Activated CD4-positive, CD25-positive, alpha-beta regulatory T cell (primary cell): Measurements from ENCODE around the gene TRIO.

Source experiments
- DNase-seq, 4 experiments: peaks; one replicate each; lab custom pipeline; 2025; lab: John Stamatoyannopoulos, UW

The TRIO gene

GRCh38 chr5:14438195-14438606 is 295.1 kb downstream of the TRIO start:
- DNase-seq = no peak

GRCh38 chr5:14439087-14439871 is 296.1 kb downstream of the TRIO start:
- no peak for DNase-seq

GRCh38 chr5:14440223-14440581 is 297.1 kb downstream of the TRIO start:
- no peak for DNase-seq

GRCh38 chr5:14440582-14441431 is 297.7 kb downstream of the TRIO start:
- no peak for DNase-seq

- DNase-seq = no peak
These were observed 298.5 kb downstream of the TRIO start for GRCh38 chr5:14441641-14442040.

- DNase-seq = no peak
These were observed 299.4 kb downstream of the TRIO start for GRCh38 chr5:14442536-14442935.

- no peak for DNase-seq
These were observed 300.5 kb downstream of the TRIO start for GRCh38 chr5:14443671-14444093.

- DNase-seq = no peak
These were observed 301.0 kb downstream of the TRIO start for GRCh38 chr5:14444161-14444560.

GRCh38 chr5:14445013-14445412 is 301.9 kb downstream of the TRIO start:
- DNase-seq = no peak

- no peak for DNase-seq
These were observed 302.6 kb downstream of the TRIO start for GRCh38 chr5:14445576-14446290.

- no peak for DNase-seq
These were observed 305.1 kb downstream of the TRIO start for GRCh38 chr5:14447958-14448911.

- no peak for DNase-seq
These were observed 306.0 kb downstream of the TRIO start for GRCh38 chr5:14449052-14449661.

GRCh38 chr5:14450018-14450524 is 306.9 kb downstream of the TRIO start:
- DNase-seq = no peak

- no peak for DNase-seq
These were observed 307.6 kb downstream of the TRIO start for GRCh38 chr5:14450742-14451141.

- DNase-seq = no peak
These were observed 308.7 kb downstream of the TRIO start for GRCh38 chr5:14451871-14452270.

GRCh38 chr5:14452685-14453454 is 309.7 kb downstream of the TRIO start:
- DNase-seq = no peak

- no peak for DNase-seq
These were observed 310.3 kb downstream of the TRIO start for GRCh38 chr5:14453481-14453880.

GRCh38 chr5:14455814-14456321 is 312.7 kb downstream of the TRIO start:
- DNase-seq = no peak

GRCh38 chr5:14457476-14457875 is 314.3 kb downstream of the TRIO start:
- DNase-seq = no peak

- no peak for DNase-seq
These were observed 315.3 kb downstream of the TRIO start for GRCh38 chr5:14458414-14458813.
